GM19238 (cell line): ENCODE data around the gene ARMC5.

Experiments used
- DNase-seq: peaks from one replicate; pipeline ENCODE4 v3.0.0; 2011; ENCODE audit warnings: low spot score; ENCODE audit not compliant: insufficient read length

The ARMC5 gene

DNA sequence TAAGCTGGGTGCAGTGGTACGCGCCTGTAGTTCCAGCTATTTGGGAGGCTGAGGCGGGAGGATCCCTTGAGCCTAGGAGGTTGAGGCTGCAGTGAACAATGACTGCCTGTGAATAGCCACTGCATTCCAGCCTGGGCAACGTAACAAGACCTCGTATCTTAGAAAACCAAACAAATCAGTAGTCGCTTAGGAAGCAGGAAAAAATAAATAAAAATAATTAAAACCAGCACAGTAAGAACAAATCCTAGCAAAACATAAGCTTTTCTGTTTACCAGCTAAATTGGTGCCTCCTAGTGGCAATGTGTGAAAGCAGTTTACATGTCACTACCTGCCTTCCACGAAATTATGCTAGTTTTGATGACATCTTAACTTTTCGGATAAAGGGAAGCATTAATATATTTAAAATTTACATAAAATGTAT is 1.3 kb downstream of the ARMC5 start:
- DNase-seq = no peak

DNA sequence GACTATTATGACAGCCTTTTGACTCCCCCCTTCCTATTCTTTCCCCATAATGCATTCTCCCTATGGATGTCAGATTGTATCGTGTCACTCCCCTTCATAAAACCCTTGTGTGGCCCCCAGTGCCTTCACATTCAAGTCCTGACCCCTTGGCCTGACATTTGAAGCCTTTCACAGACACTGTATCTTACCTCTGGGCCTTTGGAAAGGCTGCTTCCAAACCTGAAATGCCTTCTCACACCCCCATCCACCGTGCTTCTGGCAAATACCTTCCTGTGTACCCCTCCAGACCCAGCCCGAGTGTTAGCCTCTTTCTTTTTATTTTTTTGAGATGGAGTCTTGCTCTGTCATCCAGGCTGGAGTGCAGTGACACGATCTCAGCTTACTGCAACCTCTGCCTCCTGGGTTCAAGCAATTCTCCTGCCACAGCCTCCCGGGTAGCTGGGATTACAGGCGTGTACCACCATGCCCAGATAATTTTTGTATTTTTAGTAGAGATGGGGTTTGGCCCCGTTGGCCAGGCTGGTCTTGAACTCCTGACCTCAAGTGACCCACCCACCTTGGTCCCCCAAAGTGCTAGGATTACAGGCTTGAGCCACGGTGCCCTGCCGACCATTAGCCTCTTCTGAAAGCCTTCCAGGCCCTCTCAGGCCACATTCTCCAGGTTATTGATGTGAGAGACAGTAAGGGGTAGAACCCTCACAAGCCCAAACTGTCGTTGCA is 2.1 kb downstream of the ARMC5 start:
- DNase-seq = no peak

DNA sequence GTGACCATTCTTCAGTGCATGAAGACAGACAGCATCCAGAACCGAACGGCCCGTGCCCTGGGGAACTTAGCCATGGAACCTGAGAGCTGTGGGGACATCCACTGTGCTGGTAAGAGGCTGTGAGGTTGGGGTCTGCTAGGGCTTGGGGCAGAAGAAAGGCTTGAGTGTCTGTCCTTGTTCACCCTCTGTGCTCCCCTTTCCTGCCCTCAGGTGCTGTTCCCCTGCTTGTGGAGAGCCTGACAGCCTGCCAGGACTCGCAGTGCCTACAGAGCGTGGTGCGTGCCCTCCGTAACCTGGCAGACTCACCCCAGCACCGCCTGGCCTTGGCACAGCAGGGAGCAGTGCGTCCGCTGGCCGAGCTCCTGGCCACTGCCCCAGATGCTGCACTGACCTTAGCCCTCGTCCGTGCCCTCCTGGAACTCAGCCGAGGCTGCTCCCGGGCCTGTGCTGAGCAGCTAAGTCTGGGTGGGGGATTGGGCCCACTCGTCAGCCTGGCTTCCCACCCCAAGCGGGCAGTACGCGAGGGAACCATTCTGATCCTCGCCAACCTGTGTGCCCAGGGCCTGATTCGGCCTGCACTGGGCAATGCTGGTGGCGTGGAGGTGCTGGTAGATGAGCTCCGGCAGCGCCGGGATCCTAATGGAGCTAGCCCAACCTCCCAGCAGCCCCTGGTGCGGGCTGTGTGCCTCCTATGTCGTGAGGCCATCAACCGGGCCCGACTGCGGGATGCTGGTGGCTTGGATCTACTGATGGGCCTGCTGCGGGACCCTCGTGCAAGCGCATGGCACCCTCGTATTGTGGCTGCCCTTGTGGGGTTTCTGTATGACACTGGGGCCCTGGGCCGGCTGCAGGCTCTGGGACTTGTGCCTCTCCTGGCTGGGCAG is 2.9 kb downstream of the ARMC5 start:
- DNase-seq = no peak

- no peak for DNase-seq
Measured at GRCh38 chr16:31464348-31464769, 5.1 kb downstream of the ARMC5 start.

DNA sequence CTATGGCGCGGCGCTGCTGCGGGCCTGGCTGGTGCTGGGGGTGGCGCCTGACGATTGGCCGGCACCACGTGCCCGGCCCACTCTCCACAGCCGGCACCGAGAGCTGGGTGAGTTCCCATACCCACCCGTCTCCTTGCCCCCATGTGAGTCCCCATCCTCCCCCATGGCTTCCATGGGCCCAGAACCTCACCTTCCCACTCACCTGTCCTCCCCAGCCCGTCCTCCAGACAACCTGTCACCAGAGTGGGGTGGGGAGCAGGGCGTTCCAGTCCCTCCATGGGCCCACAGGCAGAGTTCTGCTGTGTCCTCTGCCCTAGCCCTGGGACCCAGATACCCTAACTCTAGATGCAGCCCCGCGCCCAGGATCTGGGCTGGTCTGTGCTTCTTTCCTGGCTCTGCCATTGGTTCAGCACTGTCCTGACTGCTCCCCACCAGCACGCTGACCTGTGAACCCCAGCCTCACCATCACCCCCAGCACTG is 5.5 kb downstream of the ARMC5 start:
- DNase-seq = no peak

GRCh38 chr16:31465788-31466370 is 6.6 kb downstream of the ARMC5 start:
- DNase-seq = no peak

DNA sequence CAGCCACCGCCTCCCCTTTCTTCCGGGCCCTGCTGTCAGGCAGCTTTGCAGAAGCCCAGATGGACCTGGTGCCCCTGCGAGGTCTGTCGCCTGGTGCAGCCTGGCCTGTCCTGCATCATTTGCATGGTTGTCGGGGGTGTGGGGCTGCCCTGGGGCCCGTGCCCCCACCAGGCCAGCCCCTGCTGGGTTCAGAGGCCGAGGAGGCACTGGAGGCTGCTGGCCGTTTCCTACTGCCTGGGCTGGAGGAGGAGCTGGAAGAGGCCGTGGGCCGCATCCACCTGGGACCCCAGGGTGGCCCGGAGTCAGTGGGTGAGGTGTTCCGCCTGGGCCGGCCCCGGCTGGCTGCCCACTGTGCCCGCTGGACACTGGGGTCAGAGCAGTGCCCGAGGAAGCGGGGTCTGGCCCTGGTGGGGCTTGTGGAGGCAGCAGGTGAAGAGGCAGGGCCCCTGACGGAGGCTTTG is 7.1 kb downstream of the ARMC5 start:
- no peak for DNase-seq

DNA sequence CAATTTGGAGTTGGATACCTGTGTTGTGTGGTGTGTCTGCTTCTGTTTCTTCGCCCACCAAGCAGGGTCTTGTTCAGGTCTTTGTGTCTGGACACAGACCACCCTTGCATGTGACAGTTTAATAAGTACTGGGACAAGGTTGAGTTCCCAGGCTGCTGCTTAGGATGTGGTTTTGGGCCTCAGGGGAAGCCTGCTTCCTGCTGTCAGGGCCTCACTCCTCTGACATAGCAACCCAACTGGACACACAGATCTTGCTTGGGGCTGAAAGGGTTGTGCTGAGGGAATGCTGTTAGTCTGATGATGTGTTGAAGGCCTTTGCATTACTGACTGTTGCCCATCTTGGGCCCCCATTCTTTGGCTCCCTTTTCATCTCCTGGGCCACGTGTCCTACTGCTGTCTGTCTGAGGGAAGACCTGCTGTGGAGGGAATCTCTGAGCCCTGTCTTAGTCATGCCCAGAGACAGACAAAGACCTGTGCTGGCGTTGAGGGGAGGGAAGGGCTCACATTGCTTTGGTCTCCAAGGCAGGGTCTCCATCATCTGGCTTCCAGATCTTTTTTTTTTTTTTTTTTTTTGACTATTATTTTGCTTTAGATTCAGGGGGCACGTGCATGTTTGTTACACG is 8.0 kb downstream of the ARMC5 start:
- no peak for DNase-seq

GRCh38 chr16:31467858-31468257 is 8.6 kb downstream of the ARMC5 start:
- DNase-seq = no peak

GRCh38 chr16:31470615-31471014 is 11.3 kb downstream of the ARMC5 start:
- no peak for DNase-seq

DNA sequence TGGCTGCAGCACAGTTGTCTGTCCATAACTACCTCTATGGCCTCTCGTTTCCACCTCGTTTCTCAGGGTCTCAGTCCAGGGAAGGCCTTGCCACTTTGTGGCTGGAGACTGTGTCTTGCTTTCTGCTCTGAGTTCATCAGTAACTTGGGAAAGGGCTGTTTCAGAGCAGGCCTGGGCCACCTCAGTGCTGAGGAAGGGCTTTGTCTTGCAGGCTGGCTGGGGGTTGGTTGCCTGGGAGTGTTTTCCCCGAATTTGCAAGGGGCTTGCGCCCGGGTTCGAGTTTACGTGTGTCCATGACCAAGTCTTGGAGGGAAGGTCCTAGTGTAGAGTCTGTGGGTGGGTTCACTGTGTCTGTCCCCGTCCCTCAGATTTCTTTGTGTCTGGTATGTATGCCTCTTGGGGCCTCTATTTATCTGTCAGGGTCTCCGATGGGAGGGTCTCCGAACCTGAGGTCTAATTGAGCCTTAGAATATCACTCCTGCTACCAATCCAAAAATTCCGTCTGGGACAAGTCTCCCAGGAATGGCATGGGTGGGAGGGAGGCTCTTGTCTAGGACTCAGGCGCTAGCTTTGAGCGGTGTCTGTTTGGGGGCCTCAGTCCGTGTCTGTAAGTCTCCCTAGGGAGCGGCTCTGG is 12.1 kb downstream of the ARMC5 start:
- no peak for DNase-seq

DNA sequence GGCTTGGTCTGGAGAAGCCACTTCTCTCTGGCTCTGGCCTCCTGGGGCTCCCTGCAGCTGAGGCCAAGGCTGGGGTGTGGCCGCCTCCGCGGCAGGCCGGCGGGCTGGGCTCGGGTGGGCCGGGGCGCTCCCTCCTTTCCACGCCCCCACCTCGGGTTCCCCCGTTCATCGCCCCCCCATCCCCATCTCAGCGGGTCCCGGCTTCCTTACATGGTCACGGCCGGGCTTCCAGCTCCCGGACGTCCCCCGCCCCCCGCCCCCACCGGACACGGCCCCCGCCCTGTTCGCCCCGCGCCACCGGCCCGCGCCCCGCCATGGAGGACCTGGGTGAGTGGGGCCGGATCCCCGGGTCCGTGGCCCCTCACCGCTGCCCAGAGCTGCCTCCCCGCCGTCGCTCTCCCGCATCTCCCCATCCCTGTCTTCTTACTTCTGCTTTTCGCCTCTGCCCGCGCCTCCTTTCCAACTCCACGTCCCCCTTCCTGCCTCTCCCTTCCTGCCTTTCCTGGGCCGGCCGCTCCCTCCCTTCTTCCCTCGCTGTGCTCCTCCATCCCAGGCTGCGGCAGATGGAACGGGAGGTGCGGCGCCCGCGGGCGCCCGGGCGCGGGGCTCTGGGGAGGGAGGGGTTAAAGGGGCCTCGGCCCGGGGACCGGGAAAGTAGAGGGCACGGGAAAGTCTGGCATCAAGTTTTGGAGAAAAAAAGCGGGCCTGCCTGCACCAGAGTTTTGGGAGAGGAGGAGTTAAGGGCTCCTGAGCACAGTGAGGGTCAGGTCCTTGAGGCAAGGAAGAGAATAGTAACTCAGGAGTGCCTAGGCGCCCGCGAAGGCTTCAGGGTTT is 12.8 kb downstream of the ARMC5 start, which contains the start of gene TGFB1I1:
TGFB1I1 (plus strand) TSS at position 278 of the 834 bp plus-strand sequence; CDS start at position 315, 37 bp downstream.
- DNase-seq = no peak

GRCh38 chr16:31472709-31473203 is 13.5 kb downstream of the ARMC5 start:
- no peak for DNase-seq

DNA sequence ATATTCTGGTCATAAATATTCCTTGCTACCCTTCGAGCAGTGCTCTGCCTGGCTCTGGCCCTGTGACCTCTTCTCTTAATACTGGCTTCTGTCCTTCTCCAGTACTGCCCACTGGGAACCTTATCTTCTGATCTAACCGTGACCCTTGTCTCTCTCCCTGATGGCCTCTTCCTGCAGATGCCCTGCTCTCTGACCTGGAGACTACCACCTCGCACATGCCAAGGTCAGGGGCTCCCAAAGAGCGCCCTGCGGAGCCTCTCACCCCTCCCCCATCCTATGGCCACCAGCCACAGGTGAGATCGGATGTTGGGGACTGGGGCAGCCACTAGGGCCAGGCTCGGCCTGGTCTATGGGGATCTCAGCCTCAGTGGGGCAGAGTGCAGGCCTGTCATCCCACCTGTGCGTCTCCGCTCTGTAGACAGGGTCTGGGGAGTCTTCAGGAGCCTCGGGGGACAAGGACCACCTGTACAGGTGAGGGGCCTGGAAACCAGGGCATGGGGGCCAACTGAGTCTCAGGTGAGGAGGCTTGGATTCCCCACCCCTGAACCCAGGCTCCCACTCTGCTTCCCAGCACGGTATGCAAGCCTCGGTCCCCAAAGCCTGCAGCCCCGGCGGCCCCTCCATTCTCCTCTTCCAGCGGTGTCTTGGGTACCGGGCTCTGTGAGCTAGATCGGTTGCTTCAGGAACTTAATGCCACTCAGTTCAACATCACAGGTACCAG is 14.1 kb downstream of the ARMC5 start:
- no peak for DNase-seq

DNA sequence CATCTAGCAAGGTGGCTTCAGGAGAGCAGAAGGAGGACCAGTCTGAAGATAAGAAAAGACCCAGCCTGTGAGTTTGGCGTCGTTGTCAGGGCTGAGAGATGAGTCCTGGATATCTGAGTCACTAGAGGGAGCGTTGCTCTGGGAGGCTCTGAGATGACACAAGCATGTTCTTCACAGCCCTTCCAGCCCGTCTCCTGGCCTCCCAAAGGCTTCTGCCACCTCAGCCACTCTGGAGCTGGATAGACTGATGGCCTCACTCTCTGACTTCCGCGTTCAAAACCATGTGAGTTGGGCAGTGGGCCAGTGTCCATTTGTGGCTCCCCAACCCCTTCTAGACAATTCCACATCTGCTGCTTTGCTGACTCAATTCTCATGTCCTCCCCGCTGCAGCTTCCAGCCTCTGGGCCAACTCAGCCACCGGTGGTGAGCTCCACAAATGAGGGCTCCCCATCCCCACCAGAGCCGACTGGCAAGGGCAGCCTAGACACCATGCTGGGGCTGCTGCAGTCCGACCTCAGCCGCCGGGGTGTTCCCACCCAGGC is 14.9 kb downstream of the ARMC5 start:
- DNase-seq = no peak

DNA sequence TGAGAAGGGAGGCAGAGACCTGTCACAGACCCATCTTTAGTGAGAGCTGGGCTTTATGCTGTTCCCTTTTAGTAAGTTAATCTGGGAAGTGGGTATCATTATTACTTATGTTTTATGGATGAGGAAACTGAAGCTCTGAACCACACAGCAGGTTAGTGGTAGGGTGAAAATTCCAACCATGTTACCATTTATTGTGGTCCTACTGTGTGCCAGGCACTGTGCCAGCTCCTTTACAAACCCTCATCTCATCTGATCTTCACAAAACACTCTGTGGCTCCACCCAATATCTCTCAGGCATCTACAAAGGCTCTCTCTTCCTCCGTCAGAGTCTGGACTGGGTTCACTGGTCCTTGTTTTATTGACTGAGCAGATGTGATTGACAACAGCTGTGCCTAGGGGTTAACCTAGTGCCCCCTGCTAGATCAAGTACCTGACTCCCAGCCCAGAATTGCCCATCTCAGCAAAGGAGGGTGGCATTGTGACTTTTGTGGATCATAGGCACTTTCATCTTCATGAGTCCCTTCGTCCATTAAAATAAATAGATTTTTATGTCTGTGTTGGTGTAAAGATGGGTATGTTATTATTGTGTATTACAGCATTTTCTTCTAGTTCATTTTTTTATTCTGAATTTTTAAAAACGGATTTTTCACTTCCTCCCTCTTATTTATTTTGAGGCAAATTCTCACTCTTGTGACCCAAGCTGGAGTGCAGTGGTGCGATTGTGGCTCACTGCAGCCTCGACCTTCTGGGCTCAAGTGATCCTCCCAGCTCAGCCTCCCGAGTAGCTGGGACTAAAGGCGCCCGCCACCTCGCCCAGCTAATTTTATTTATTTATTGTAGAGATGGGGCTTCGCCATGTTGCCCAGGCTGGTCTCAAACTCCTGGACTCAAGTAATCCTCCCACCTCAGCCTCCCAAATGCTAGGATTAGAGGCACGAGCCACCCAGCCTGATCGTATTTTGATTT is 15.8 kb downstream of the ARMC5 start:
- DNase-seq = no peak

DNA sequence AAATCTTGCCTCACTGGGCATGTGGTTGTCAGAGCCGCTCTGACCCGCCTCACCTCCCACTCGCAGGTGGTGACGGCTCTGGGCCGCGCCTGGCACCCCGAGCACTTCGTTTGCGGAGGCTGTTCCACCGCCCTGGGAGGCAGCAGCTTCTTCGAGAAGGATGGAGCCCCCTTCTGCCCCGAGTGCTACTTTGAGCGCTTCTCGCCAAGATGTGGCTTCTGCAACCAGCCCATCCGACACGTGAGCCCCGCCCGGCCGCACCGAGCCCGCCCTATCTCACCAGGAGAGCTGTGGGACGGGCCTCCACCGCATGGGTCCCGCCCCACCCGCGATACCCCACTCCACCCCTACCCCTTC is 16.6 kb downstream of the ARMC5 start:
- no peak for DNase-seq
